H9 (cell line): ENCODE results near the gene ERVFRD-1. TPM values are rescaled to one million over a fixed set of nuclear protein-coding genes. Genes with fewer than 3 reads are reported as not detected.

ENCODE experiments used
- DNase-seq: peaks from one replicate; pipeline ENCODE4 v3.0.0-alpha.2; 2017
- H2AFZ ChIP-seq: one replicate; pipeline ENCODE4 v1.6.1; 2013; ENCODE audit warnings: mild to moderate bottlenecking, low read length, control low read depth, moderate library complexity
- H2AK5ac ChIP-seq: 2 replicates; pipeline ENCODE4 v1.6.1; 2013; ENCODE audit warnings: low read length, control low read depth, mixed read lengths; ENCODE audit not compliant: insufficient read length
- H2BK120ac ChIP-seq: one replicate; pipeline ENCODE4 v1.6.1; 2013; ENCODE audit warnings: low read depth, mild to moderate bottlenecking, low read length, control low read depth, inconsistent platforms; ENCODE audit not compliant: poor library complexity, severe bottlenecking
- H2BK12ac ChIP-seq: 2 replicates; pipeline ENCODE4 v1.6.1; 2013; ENCODE audit warnings: low read length, control low read depth, mixed read lengths, low read depth; ENCODE audit not compliant: insufficient read length
- H2BK15ac ChIP-seq: 2 replicates; pipeline ENCODE4 v1.6.1; 2013; ENCODE audit warnings: low read depth, low read length, control low read depth
- H2BK20ac ChIP-seq: one replicate; pipeline ENCODE4 v1.6.1; 2013; ENCODE audit warnings: low read depth, mild to moderate bottlenecking, low read length, control low read depth, inconsistent platforms; ENCODE audit not compliant: poor library complexity, severe bottlenecking
- H2BK5ac ChIP-seq: 2 replicates; pipeline ENCODE4 v1.6.1; 2013; ENCODE audit warnings: low read length, control low read depth, mixed read lengths; ENCODE audit not compliant: insufficient read length
- H3K14ac ChIP-seq: 2 replicates; pipeline ENCODE4 v1.6.1; 2013; ENCODE audit warnings: low read length, control low read depth; ENCODE audit not compliant: insufficient read depth
- H3K18ac ChIP-seq: 2 replicates; pipeline ENCODE4 v1.6.1; 2013; ENCODE audit warnings: low read depth, mild to moderate bottlenecking, mixed read lengths, low read length, control low read depth; ENCODE audit not compliant: insufficient read length
- H3K23ac ChIP-seq: 2 replicates; pipeline ENCODE4 v1.6.1; 2013; ENCODE audit warnings: low read length, control low read depth, mixed read lengths, low read depth; ENCODE audit not compliant: insufficient read length
- H3K23me2 ChIP-seq: 2 replicates; pipeline ENCODE4 v1.6.1; 2013; ENCODE audit warnings: low read depth, mild to moderate bottlenecking, mixed read lengths, low read length, control low read depth; ENCODE audit not compliant: insufficient read length, poor library complexity, severe bottlenecking
- H3K27ac ChIP-seq: 2 replicates; pipeline ENCODE4 v1.5.1; 2013; ENCODE audit warnings: low read length, control low read depth, mixed read lengths, low read depth; ENCODE audit not compliant: insufficient read length
- H3K27me3 ChIP-seq: 2 replicates; pipeline ENCODE4 v1.6.1; 2013; ENCODE audit warnings: low read length, control low read depth, inconsistent platforms; ENCODE audit not compliant: insufficient read depth
- H3K4ac ChIP-seq: 2 replicates; pipeline ENCODE4 v1.6.1; 2013; ENCODE audit warnings: low read depth, mild to moderate bottlenecking, control low read depth, inconsistent platforms, low read length, moderate library complexity
- H3K4me1 ChIP-seq: 2 replicates; pipeline ENCODE4 v1.6.1; 2013; ENCODE audit warnings: low read length, control low read depth, inconsistent platforms; ENCODE audit not compliant: insufficient read depth
- H3K4me2 ChIP-seq: 2 replicates; pipeline ENCODE4 v1.6.1; 2013; ENCODE audit warnings: low read length, control low read depth, mixed read lengths; ENCODE audit not compliant: insufficient read length, insufficient read depth
- H3K56ac ChIP-seq: 2 replicates; pipeline ENCODE4 v1.6.1; 2013; ENCODE audit warnings: low read depth, mild to moderate bottlenecking, mixed read lengths, low read length, control low read depth; ENCODE audit not compliant: insufficient read length
- H3K79me1 ChIP-seq: 2 replicates; pipeline ENCODE4 v1.6.1; 2013; ENCODE audit warnings: low read depth, mild to moderate bottlenecking, moderate library complexity, low read length, control low read depth, inconsistent platforms; ENCODE audit not compliant: insufficient read depth, poor library complexity, severe bottlenecking
- H3K79me2 ChIP-seq: 2 replicates; pipeline ENCODE4 v1.6.1; 2013; ENCODE audit warnings: low read length, control low read depth, inconsistent platforms; ENCODE audit not compliant: insufficient read depth
- H3K9ac ChIP-seq: 2 replicates; pipeline ENCODE4 v1.6.1; 2013; ENCODE audit warnings: low read length, control low read depth, mixed read lengths; ENCODE audit not compliant: insufficient read length; ENCODE audit errors: extremely low read depth
- H3K9me3 ChIP-seq: one replicate; pipeline ENCODE4 v1.6.1; 2013; ENCODE audit warnings: low read depth, low read length, inconsistent platforms; ENCODE audit not compliant: control insufficient read depth
- H3T11ph ChIP-seq: one replicate; pipeline ENCODE4 v1.6.1; 2013; ENCODE audit warnings: mild to moderate bottlenecking, low read length, control low read depth, inconsistent platforms
- H4K20me1 ChIP-seq: one replicate; pipeline ENCODE4 v1.6.1; 2013; ENCODE audit not compliant: control insufficient read depth, insufficient read length, insufficient read depth
- H4K5ac ChIP-seq: 2 replicates; pipeline ENCODE4 v1.6.1; 2013; ENCODE audit warnings: low read depth, mild to moderate bottlenecking, mixed read lengths, low read length, control low read depth; ENCODE audit not compliant: insufficient read length
- H4K8ac ChIP-seq: replicated peaks from 2 replicates; pipeline ENCODE4 v1.6.1; 2013; ENCODE audit warnings: low read length, control low read depth, mixed read lengths, low read depth; ENCODE audit not compliant: insufficient read length
- H4K91ac ChIP-seq: 2 replicates; pipeline ENCODE4 v1.6.1; 2013; ENCODE audit warnings: low read depth, mild to moderate bottlenecking, moderate library complexity, mixed read lengths, low read length, control low read depth; ENCODE audit not compliant: insufficient read length
- H3K27ac Mint-ChIP-seq, 3 experiments: 2 replicates in 2 of 3; 3 replicates in 1 of 3; pipeline ENCODE4 v1.8.0; 2020 to 2021; ENCODE audit warnings: mixed read lengths in 3 of 3, mild to moderate bottlenecking in 1 of 3, moderate library complexity in 1 of 3
- H3K27me3 Mint-ChIP-seq: 2 replicates; pipeline ENCODE4 v1.8.0; 2021; ENCODE audit warnings: low read depth, mild to moderate bottlenecking, moderate library complexity, mixed read lengths
- H3K36me3 Mint-ChIP-seq, 3 experiments: 2 replicates in 2 of 3; 3 replicates in 1 of 3; pipeline ENCODE4 v1.8.0; 2020 to 2021; ENCODE audit warnings: low read depth in 3 of 3, mixed read lengths in 3 of 3; ENCODE audit not compliant: insufficient read depth in 1 of 3
- H3K4me1 Mint-ChIP-seq, 2 experiments: 2 replicates each; pipeline ENCODE4 v1.8.0; 2020; ENCODE audit warnings: mixed read lengths in 2 of 2
- H3K4me3 Mint-ChIP-seq, 2 experiments: 2 replicates in 1 of 2; 3 replicates in 1 of 2; pipeline ENCODE4 v1.8.0; 2020 to 2021; ENCODE audit warnings: mild to moderate bottlenecking in 2 of 2, mixed read lengths in 2 of 2, moderate library complexity in 1 of 2
- H3K9me3 Mint-ChIP-seq, 2 experiments: 2 replicates in 1 of 2; 3 replicates in 1 of 2; pipeline ENCODE4 v1.8.0; 2020; ENCODE audit warnings: mild to moderate bottlenecking in 2 of 2, mixed read lengths in 2 of 2, moderate library complexity in 1 of 2
- WGBS: extraction: QIAGEN DNeasy Blood & Tissue Kit; methylation state at CpG from one replicate; pipeline ENCODE4 v1.1.7; 2013; ENCODE audit warnings: missing lambda C conversion rate, low lambda C conversion rate, mixed read lengths; ENCODE audit not compliant: insufficient read length; ENCODE audit errors: extremely low coverage; 5-methylcytosine and 5-hydroxymethylcytosine counted together
- total RNA-seq: library from RNA; stranded (reverse); gene quantifications from 2 replicates; pipeline ENCODE4 v1.2.1, GENCODE V29; 2021
- TF ChIP-seq, protein P1 (sequence below): fragments of 200-600 bp; sonication (generic); conservative IDR thresholded peaks from 3 replicates; pipeline ENCODE4 v1.8.0; 2021; ENCODE audit warnings: antibody characterized with exemption, mild to moderate bottlenecking

The ERVFRD-1 gene
- total RNA-seq, 1 experiment from 2014 or later = not detected

DNA sequence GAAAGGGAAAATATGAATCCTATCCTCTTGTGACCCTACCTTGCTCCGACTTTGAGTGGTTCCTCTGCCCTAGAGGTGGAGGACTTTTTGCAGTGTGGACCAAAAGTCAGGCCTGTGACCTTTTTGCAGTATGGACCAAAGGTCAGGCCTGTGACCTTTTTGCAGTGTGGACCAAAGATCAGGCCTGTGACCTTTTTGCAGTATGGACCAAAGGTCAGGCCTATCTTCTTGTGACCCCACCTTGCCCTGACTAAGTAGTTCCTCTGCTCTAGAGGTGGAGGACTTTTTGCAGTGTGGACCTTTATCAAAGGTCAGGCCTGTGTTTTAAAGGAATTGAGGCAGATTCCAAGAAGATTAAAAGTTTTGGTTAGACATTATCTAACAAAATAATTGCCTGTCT is 10.9 kb upstream of the ERVFRD-1 start:
- Histone ChIP-seq H3K79me1 (peaks cover 3% of the 10 kb centered on the region), H2AK5ac (no peak overlapping the region), H3K56ac (no peak overlapping the region), H4K8ac (no peak overlapping the region), H2BK120ac (no peak overlapping the region), H3K4me1 (peaks cover 6% of the 10 kb centered on the region; the same call in 1 of the 2 replicates), H3K4me2 (no peak overlapping the region), H2BK20ac (no peak overlapping the region), H3K27ac (no peak overlapping the region), H2AFZ (no peak overlapping the region), H3K18ac (no peak overlapping the region), H4K91ac (no peak overlapping the region), H3K9ac (no peak overlapping the region), H3T11ph (no peak overlapping the region), H3K14ac (no peak overlapping the region), H2BK15ac (no peak overlapping the region), H2BK5ac (no peak overlapping the region), H4K5ac (no peak overlapping the region), H3K4ac (no peak overlapping the region), H2BK12ac (no peak overlapping the region), H3K79me2 (no peaks in the 10 kb centered on the region; the same call in 1 of the 2 replicates), H3K9me3 (no peaks in the 10 kb centered on the region), H3K27me3 (no peaks in the 10 kb centered on the region), H3K23me2 (no peaks in the 10 kb centered on the region), H3K23ac (no peak overlapping the region), H4K20me1 (no peaks in the 10 kb centered on the region)
- peaks cover under 1 to 14% (median 9%) of the 10 kb centered on the region in 3 experiments; a peak in 5 of 7 replicates for H3K36me3 Mint-ChIP-seq
- H3K4me3 Mint-ChIP-seq = no peak overlapping the region
- H3K9me3 Mint-ChIP-seq = no peaks in the 10 kb centered on the region
- TF ChIP-seq, protein P1, sequence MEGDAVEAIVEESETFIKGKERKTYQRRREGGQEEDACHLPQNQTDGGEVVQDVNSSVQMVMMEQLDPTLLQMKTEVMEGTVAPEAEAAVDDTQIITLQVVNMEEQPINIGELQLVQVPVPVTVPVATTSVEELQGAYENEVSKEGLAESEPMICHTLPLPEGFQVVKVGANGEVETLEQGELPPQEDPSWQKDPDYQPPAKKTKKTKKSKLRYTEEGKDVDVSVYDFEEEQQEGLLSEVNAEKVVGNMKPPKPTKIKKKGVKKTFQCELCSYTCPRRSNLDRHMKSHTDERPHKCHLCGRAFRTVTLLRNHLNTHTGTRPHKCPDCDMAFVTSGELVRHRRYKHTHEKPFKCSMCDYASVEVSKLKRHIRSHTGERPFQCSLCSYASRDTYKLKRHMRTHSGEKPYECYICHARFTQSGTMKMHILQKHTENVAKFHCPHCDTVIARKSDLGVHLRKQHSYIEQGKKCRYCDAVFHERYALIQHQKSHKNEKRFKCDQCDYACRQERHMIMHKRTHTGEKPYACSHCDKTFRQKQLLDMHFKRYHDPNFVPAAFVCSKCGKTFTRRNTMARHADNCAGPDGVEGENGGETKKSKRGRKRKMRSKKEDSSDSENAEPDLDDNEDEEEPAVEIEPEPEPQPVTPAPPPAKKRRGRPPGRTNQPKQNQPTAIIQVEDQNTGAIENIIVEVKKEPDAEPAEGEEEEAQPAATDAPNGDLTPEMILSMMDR = no peak
- H3K4me1 Mint-ChIP-seq = peaks cover 15% of the 10 kb centered on the region in 2 experiments
- no peak overlapping the region for H3K27ac Mint-ChIP-seq
- no peaks in the 10 kb centered on the region for H3K27me3 Mint-ChIP-seq
- no CpG with 5 or more reads among the region's 1 CpG for WGBS
- DNase-seq = no peak
